Erythroblast (primary cell): ENCODE data around the gene NTSR1.

Experiments used
- DNase-seq, 2 experiments: peaks; one replicate each; lab custom pipeline; 2025; lab: John Stamatoyannopoulos, UW
- GATA1 ChIP-seq: IDR thresholded peaks from 2 replicates; pipeline ENCODE4 v1.6.1; 2011; ENCODE audit warnings: low read depth, mild to moderate bottlenecking, control low read depth, low read length, moderate library complexity
- POLR2A ChIP-seq: IDR thresholded peaks from 2 replicates; pipeline ENCODE4 v1.6.1; 2011; ENCODE audit warnings: mild to moderate bottlenecking, low read length

NTSR1 gene

DNA sequence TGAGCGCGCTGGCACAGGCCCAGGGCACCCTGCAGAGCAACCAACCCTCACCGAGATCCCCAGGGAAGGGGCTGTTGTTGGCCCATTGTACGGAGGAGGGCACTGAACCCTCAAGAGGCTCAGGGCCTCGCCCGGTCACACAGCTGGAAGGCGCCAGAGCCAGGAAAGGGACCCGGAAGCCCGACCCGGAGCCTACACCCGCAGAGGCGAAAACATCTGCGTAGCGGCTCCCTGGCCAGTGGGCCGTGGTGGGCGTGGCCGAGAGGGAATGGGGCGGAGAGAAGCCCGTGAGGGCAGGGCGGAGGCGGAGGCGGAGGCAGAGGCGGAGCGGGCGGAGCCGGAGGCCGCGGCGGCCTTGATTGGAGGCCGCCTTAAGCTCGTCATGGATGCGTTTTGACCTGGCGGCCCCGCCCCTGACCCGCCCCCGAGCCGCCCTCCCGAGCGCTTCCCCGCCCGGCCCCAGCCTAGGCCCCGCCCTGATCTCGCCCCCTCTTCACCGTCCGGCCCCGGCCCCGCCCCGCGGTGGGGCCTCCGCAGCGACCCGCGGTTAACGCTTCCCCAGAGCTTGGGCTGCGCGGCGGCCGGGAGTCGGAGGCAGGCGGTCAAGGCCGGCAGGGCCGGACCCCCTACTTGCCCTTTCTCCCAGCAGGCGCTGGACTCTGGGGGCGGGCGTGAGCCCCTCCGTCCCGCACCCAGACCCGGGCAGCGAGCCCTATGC, 85.5 kb downstream of the NTSR1 start:
- TF ChIP-seq POLR2A: peak; percentile 81
- no peak for TF ChIP-seq GATA1
- DNase-seq: peak; percentile 97 to 99

- TF ChIP-seq POLR2A (no peak), GATA1 (no peak)
- peak; percentile 74 to 76 for DNase-seq
These were observed 86.6 kb downstream of the NTSR1 start for GRCh38 chr20:62795023-62795761.

- no peak for DNase-seq
- TF ChIP-seq GATA1: no peak
- no peak for TF ChIP-seq POLR2A
These were observed 88.3 kb downstream of the NTSR1 start for GRCh38 chr20:62796699-62797491.

DNA sequence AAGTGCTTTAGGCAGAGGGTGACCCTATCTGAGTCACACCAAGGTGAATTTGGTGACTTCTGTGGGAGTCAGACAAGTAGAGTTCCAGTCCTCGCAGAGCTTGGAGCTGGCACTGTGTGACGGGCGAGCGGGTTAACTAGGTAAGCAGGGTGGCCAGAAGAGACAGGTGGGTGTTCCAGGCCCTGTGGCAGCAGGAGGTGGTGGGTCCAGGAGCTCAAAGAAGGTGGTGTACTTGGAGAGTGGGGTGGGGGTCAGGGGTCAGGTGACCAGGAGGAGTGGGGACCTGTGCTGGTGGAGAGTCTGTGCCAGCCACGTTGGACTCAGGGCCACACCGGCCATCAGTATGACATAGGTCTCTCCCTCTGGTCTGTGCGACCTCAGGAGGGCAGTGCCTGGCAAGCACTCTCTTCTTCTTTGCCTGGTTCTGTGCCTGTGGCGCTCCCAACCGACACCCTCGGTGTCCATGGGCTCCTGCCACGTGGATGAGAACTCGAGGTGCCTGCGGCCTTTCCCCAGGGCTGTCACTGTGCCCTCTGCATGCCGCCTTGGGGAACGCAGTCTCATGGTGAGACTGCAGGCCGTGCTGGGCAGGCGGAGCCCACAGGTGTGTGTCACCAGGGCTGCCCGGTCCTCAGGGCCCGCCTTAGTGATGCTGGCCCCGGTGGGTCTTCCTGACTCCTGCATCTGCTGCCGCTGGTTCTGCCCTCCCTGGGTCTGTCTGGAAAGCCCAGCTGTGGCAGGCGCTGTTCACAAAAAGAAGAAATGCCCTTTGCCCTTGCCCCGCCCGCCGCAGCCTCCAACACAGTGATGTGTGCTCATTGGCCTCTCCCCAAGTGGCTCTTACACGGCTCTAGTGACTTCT, 89.3 kb downstream of the NTSR1 start:
- peak in 1 of 2 experiments; percentile 28 for DNase-seq
- TF ChIP-seq POLR2A (no peak), GATA1 (no peak)

- no peak for TF ChIP-seq GATA1
- TF ChIP-seq POLR2A: no peak
- DNase-seq: no peak
These were observed 90.4 kb downstream of the NTSR1 start for GRCh38 chr20:62799036-62799435.

GRCh38 chr20:62799459-62799858, 90.8 kb downstream of the NTSR1 start:
- DNase-seq: no peak
- TF ChIP-seq GATA1 (no peak), POLR2A (no peak)

GRCh38 chr20:62799873-62800272, 91.2 kb downstream of the NTSR1 start:
- no peak for DNase-seq
- TF ChIP-seq POLR2A (no peak), GATA1 (no peak)

- no peak for TF ChIP-seq POLR2A
- TF ChIP-seq GATA1: no peak
- DNase-seq: no peak
These were observed 92.0 kb downstream of the NTSR1 start for GRCh38 chr20:62800314-62801259.

DNA sequence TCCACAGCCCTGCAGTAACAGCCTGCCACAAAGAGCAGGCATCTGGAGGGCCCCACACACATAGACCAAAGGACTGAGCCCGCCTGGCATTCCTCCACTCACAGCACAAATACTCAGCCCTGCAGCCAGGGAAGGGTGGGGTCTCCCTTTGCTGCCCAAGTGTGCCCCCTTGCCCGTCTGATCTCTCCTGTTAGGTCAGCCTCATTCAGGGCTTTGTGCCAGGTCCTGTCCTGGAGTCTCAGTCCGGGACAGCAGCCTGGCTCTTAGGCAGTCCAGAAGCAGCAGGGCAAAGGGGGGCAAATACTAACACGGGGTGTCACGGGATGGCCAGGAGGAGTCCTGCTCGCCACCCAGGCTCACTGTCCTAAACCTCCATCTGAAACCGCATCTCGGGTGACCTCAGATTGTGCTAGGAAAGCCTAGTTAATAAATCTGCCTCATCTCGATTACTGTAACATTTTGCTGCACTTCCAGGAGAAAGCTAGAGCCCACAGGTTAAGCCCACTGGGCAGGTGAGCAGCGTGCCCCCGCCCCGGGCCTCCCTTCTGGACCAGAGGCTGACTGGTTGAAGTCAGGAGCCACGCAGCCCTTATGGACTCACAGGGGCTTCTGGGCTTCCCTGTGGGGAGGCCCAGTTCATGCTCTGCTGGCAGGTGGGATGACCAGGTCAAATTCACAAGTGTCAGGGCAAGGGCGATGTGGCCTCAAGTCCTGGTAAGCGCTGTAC, 92.8 kb downstream of the NTSR1 start:
- no peak for DNase-seq
- TF ChIP-seq GATA1 (no peak), POLR2A (no peak)

GRCh38 chr20:62802026-62802712, 93.5 kb downstream of the NTSR1 start:
- peak in 1 of 2 experiments; percentile 37 for DNase-seq
- TF ChIP-seq GATA1 (no peak), POLR2A (no peak)

- peak in 1 of 2 experiments; percentile 18 for DNase-seq
- no peak for TF ChIP-seq GATA1
- TF ChIP-seq POLR2A: no peak
These were observed 95.5 kb downstream of the NTSR1 start for GRCh38 chr20:62804021-62804626.
